BLaER1 (cell line): ENCODE data around the gene CD2BP2.
"Not testable (repeated sequence)": the region's sequence is repeated elsewhere in the genome, so short reads cannot be mapped to it uniquely, and the experiment has no call there.

Source experiments
- H3K27ac ChIP-seq: shearing (Covaris generic); formaldehyde crosslinking; 2 replicates; pipeline ENCODE4 v1.8.1; 2022
- H3K27me3 ChIP-seq: shearing (Covaris generic); formaldehyde crosslinking; 2 replicates; pipeline ENCODE4 v1.8.1; 2022
- H3K36me3 ChIP-seq: shearing (Covaris generic); formaldehyde crosslinking; 2 replicates; pipeline ENCODE4 v1.8.1; 2022
- H3K4me1 ChIP-seq: shearing (Covaris generic); formaldehyde crosslinking; 2 replicates; pipeline ENCODE4 v1.8.1; 2022
- H3K4me2 ChIP-seq: shearing (Covaris generic); formaldehyde crosslinking; 2 replicates; pipeline ENCODE4 v1.8.1; 2022
- H3K4me3 ChIP-seq: shearing (Covaris generic); formaldehyde crosslinking; 2 replicates; pipeline ENCODE4 v1.8.1; 2022
- H3K9ac ChIP-seq: shearing (Covaris generic); formaldehyde crosslinking; 2 replicates; pipeline ENCODE4 v1.8.1; 2022
- H3K9me3 ChIP-seq: shearing (Covaris generic); formaldehyde crosslinking; 2 replicates; pipeline ENCODE4 v1.8.1; 2022
- H4K20me1 ChIP-seq: shearing (Covaris generic); formaldehyde crosslinking; 2 replicates; pipeline ENCODE4 v1.8.1; 2022
- Cebpa-rat ChIP-seq: shearing (Covaris generic); IDR thresholded peaks from 2 replicates; pipeline ENCODE4 v1.8.1; 2022

CD2BP2 gene

GRCh38 chr16:30355144-30355953 lies at the start of gene CD2BP2:
TSS of gene CD2BP2 (minus strand) at chr16:30355308. CDS start at chr16:30354681, 627 bp downstream.
- H3K4me1 ChIP-seq = peaks cover 47% of the 10 kb centered on the region
- H3K9me3 ChIP-seq = no peaks in the 10 kb centered on the region
- H3K4me3 ChIP-seq = peak within 1 kb of the TSS; percentile 93
- peak within 1 kb of the TSS; percentile 97 for H3K4me2 ChIP-seq
- H3K27me3 ChIP-seq = no peaks in the 10 kb centered on the region
- peak within 1 kb of the TSS; percentile 92 for H3K9ac ChIP-seq
- no peak for TF ChIP-seq Cebpa-rat
- H4K20me1 ChIP-seq = peaks cover 40% of the 10 kb centered on the region
- H3K36me3 ChIP-seq = peaks cover 78% of the 10 kb centered on the region
- H3K27ac ChIP-seq = peak within 1 kb of the TSS; percentile 82

- Histone ChIP-seq H3K36me3 (peaks cover 24% of the 10 kb centered on the region), H3K9ac (no peak overlapping the region), H3K27me3 (no peaks in the 10 kb centered on the region), H4K20me1 (peaks cover 11% of the 10 kb centered on the region; the same call in 1 of the 2 replicates), H3K4me3 (no peak overlapping the region), H3K9me3 (no peaks in the 10 kb centered on the region), H3K4me1 (peaks cover 69% of the 10 kb centered on the region), H3K4me2 (peak overlapping the region; percentile 83), H3K27ac (peak overlapping the region; percentile 84; the same call in 1 of the 2 replicates)
- no peak for TF ChIP-seq Cebpa-rat
These were observed 46.8 kb upstream of the CD2BP2 start for GRCh38 chr16:30401768-30402425.

- Histone ChIP-seq H3K9ac (peak overlapping the region; percentile 87), H3K27me3 (no peaks in the 10 kb centered on the region), H3K9me3 (no peaks in the 10 kb centered on the region), H3K4me1 (peaks cover 59% of the 10 kb centered on the region), H3K4me2 (peak overlapping the region; percentile 83), H3K4me3 (peak overlapping the region; percentile 70), H3K27ac (peak overlapping the region; percentile 84), H3K36me3 (peaks cover 25% of the 10 kb centered on the region), H4K20me1 (peaks cover 25% of the 10 kb centered on the region)
- no peak for TF ChIP-seq Cebpa-rat
These were observed 44.5 kb upstream of the CD2BP2 start for GRCh38 chr16:30399435-30400186.

- Histone ChIP-seq H4K20me1 (peaks cover 25% of the 10 kb centered on the region), H3K36me3 (peaks cover 25% of the 10 kb centered on the region), H3K4me1 (peaks cover 67% of the 10 kb centered on the region), H3K4me3 (no peak overlapping the region), H3K27ac (peak overlapping the region; percentile 84), H3K9me3 (no peaks in the 10 kb centered on the region), H3K4me2 (peak overlapping the region; percentile 83), H3K9ac (peak overlapping the region; percentile 87), H3K27me3 (no peaks in the 10 kb centered on the region)
- TF ChIP-seq Cebpa-rat = no peak
These were observed 43.7 kb upstream of the CD2BP2 start for GRCh38 chr16:30398661-30399434.

- H3K27ac ChIP-seq = peak overlapping the region; percentile 84
- peaks cover 25% of the 10 kb centered on the region for H3K36me3 ChIP-seq
- H3K27me3 ChIP-seq = no peaks in the 10 kb centered on the region
- peak overlapping the region; percentile 87 for H3K9ac ChIP-seq
- H3K9me3 ChIP-seq = no peaks in the 10 kb centered on the region
- peak overlapping the region; percentile 94 for H3K4me2 ChIP-seq
- no peak for TF ChIP-seq Cebpa-rat
- peaks cover 25% of the 10 kb centered on the region for H4K20me1 ChIP-seq
- no peak overlapping the region for H3K4me3 ChIP-seq
- peaks cover 72% of the 10 kb centered on the region for H3K4me1 ChIP-seq
These were observed 42.9 kb upstream of the CD2BP2 start for GRCh38 chr16:30397776-30398660.

GRCh38 chr16:30397056-30397455 lies 41.9 kb upstream of the CD2BP2 start:
- peak overlapping the region; percentile 94 for H3K4me2 ChIP-seq
- peaks cover 71% of the 10 kb centered on the region for H3K4me1 ChIP-seq
- H3K27ac ChIP-seq = peak overlapping the region; percentile 59
- peak overlapping the region; percentile 87 for H3K9ac ChIP-seq
- TF ChIP-seq Cebpa-rat = no peak
- peaks cover 25% of the 10 kb centered on the region for H3K36me3 ChIP-seq
- H3K9me3 ChIP-seq = no peaks in the 10 kb centered on the region
- peaks cover 25% of the 10 kb centered on the region for H4K20me1 ChIP-seq
- H3K27me3 ChIP-seq = no peaks in the 10 kb centered on the region
- peak overlapping the region; percentile 99; the same call in 1 of the 2 replicates for H3K4me3 ChIP-seq

- H4K20me1 ChIP-seq = peaks cover 25% of the 10 kb centered on the region
- H3K4me3 ChIP-seq = peak overlapping the region; percentile 99
- not testable (repeated sequence) for H3K9me3 ChIP-seq, H3K27ac ChIP-seq, H3K27me3 ChIP-seq
- peaks cover 66% of the 10 kb centered on the region for H3K4me1 ChIP-seq
- peak overlapping the region; percentile 87 for H3K9ac ChIP-seq
- peaks cover 25% of the 10 kb centered on the region for H3K36me3 ChIP-seq
- H3K4me2 ChIP-seq = peak overlapping the region; percentile 94
These were observed 41.5 kb upstream of the CD2BP2 start for GRCh38 chr16:30396627-30397026.

GRCh38 chr16:30395992-30396585 lies 41.0 kb upstream of the CD2BP2 start:
- peaks cover 61% of the 10 kb centered on the region for H3K4me1 ChIP-seq
- TF ChIP-seq Cebpa-rat = no peak
- peaks cover 25% of the 10 kb centered on the region for H4K20me1 ChIP-seq
- H3K9ac ChIP-seq = peak overlapping the region; percentile 90
- peak overlapping the region; percentile 99 for H3K4me3 ChIP-seq
- no peaks in the 10 kb centered on the region for H3K9me3 ChIP-seq
- H3K27ac ChIP-seq = peak overlapping the region; percentile 87
- H3K4me2 ChIP-seq = peak overlapping the region; percentile 94
- peaks cover 25% of the 10 kb centered on the region for H3K36me3 ChIP-seq
- no peaks in the 10 kb centered on the region for H3K27me3 ChIP-seq
